Peyer's patch (tissue), 4 donors: ENCODE results near the gene SH3BGRL.

Experiments
- CTCF ChIP-seq, 6 experiments: fragments of 450-650 bp in 4 of 6; fragments of 200-600 bp in 2 of 6; sonication (generic) in 1 of 6; IDR thresholded peaks; one replicate each; pipeline ENCODE4 v1.5.1; 2017 to 2019; ENCODE audit warnings: antibody characterized with exemption in 6 of 6, mild to moderate bottlenecking in 3 of 6, moderate library complexity in 1 of 6
- POLR2A ChIP-seq, 2 donors: fragments of 450-650 bp; IDR thresholded peaks; one replicate each; pipeline ENCODE4 v1.5.1; 2017; ENCODE audit warnings: antibody characterized with exemption in 2 of 2, mild to moderate bottlenecking in 2 of 2, moderate library complexity in 2 of 2

- TF ChIP-seq CTCF (IDR thresholded peaks at IDR 0.05) (no peak), POLR2A (IDR thresholded peaks at IDR 0.05) (no peak)
Measured at GRCh38 chrX:81263059-81263458, 61.2 kb downstream of the SH3BGRL start.
